ENCODE results near the gene TRIM39. TPM values are rescaled to one million over a fixed set of nuclear protein-coding genes. Genes with fewer than 3 reads are reported as not detected.

The TRIM39 gene
- polyA plus RNA-seq, 1 of the 3 experiments (the other 2 are of a cell fraction), result 6.5 TPM

GRCh38 chr6:30344868-30345671 lies 18.3 kb downstream of the TRIM39 start, which contains the start of gene RPP21:
Gene RPP21 (plus strand): TSS chr6:30345156. CDS start chr6:30345172, 16 bp downstream.
- DNase-seq, result peak; percentile 97
- peak within 1 kb of the TSS; percentile 68 to 84; a peak in 3 of 4 replicates for H3K27ac ChIP-seq (ENCODE audit: low read depth in 2 of 2, low read length in 1 of 2)
- H3K27me3 ChIP-seq (ENCODE audit: insufficient read depth), result no peaks in the 10 kb centered on the region
- peak within 1 kb of the TSS; percentile 84 for H3K4me2 ChIP-seq
- H3K4me3 ChIP-seq (ENCODE audit: low read depth in 2 of 2, low read length in 1 of 2), result peak within 1 kb of the TSS; percentile 90 to 91
- POLR2A ChIA-PET, result interaction anchor here (0.6 kb wide), 1 partner anchor 132 kb away, joined by 3 read pairs; the partner anchor contains the start of gene TRIM26
- CTCF ChIA-PET, result interaction anchor here (1.4 kb wide), 1 partner anchor 196 kb away, joined by 4 read pairs; no protein-coding TSS in a partner anchor
- no peaks in the 10 kb centered on the region for H4K20me1 ChIP-seq (ENCODE audit: insufficient read depth)
- TF ChIP-seq EZH2phosphoT487 (IDR thresholded peaks at IDR 0.05; ENCODE audit: borderline replicate concordance, low read depth) (no peak), CHD2 (IDR thresholded peaks at IDR 0.05; ENCODE audit: low read length, partially characterized antibody) (peak; percentile 84), ELF1 (IDR thresholded peaks at IDR 0.05) (peak; percentile 66; the same call in 1 of the 2 replicates), MAX (IDR thresholded peaks at IDR 0.05; ENCODE audit: low read depth) (0 out of 2 replicates have a peak, but pooled peaks have one; percentile 17), IRF3 (IDR thresholded peaks at IDR 0.05; ENCODE audit: low read depth, low read length) (no peak), REST (IDR thresholded peaks at IDR 0.05; ENCODE audit: low read depth, low read length) (no peak), POLR2AphosphoS5 (IDR thresholded peaks at IDR 0.05; ENCODE audit: low read depth, low read length) (peak; percentile 90), MXI1 (IDR thresholded peaks at IDR 0.05; ENCODE audit: low read depth, low read length) (0 out of 2 replicates have a peak, but pooled peaks have one; percentile 22), GATA2 (CRISPR knock-in tag; IDR thresholded peaks at IDR 0.05) (no peak), TCF12 (IDR thresholded peaks at IDR 0.05) (no peak), GABPA (IDR thresholded peaks at IDR 0.05; ENCODE audit: low read depth) (no peak), TAF1 (IDR thresholded peaks at IDR 0.05; ENCODE audit: borderline replicate concordance, low read depth, low read length) (peak; percentile 74), ZBTB33 (IDR thresholded peaks at IDR 0.05; ENCODE audit: borderline replicate concordance, low read depth) (peak; percentile 89), MEF2A (IDR thresholded peaks at IDR 0.05; ENCODE audit: borderline replicate concordance, low read depth) (no peak), SIN3A (IDR thresholded peaks at IDR 0.05; ENCODE audit: borderline replicate concordance, low read depth, low read length) (peak; percentile 63; the same call in 1 of the 2 replicates), USF1 (IDR thresholded peaks at IDR 0.05; ENCODE audit: borderline replicate concordance, low read depth) (no peak), TEAD4 (IDR thresholded peaks at IDR 0.05; ENCODE audit: borderline replicate concordance, insufficient read depth) (no peak), YY1 (IDR thresholded peaks at IDR 0.05; ENCODE audit: low read depth) (peak; percentile 87; the same call in 1 of the 2 replicates)
- peak within 1 kb of the TSS; percentile 87 for H3K9ac ChIP-seq
- H3K4me1 ChIP-seq (ENCODE audit: control insufficient read depth in 1 of 2, insufficient read depth in 2 of 2, low read depth in 1 of 2, low read length in 1 of 2), result peaks cover 3 to 11% of the 10 kb centered on the region in 2 experiments; a peak in 3 of 4 replicates
- H3F3A ChIP-seq (replicated peaks; ENCODE audit: insufficient read depth), result no peaks in the 10 kb centered on the region
- peaks cover 0 to 25% of the 10 kb centered on the region in 2 experiments for H3K36me3 ChIP-seq (replicated peaks in 1 of 2; ENCODE audit: control insufficient read depth in 1 of 2, insufficient read depth in 2 of 2, low read length in 1 of 2)
- no peaks in the 10 kb centered on the region for H3K9me3 ChIP-seq
- H3K79me2 ChIP-seq (ENCODE audit: insufficient read depth), result peaks cover 7% of the 10 kb centered on the region; the same call in 1 of the 2 replicates
- H2AFZ ChIP-seq (ENCODE audit: low read depth), result peak within 1 kb of the TSS; percentile 84
- no peaks in the 10 kb centered on the region for H3K9me2 ChIP-seq
- WGBS (ENCODE audit: low lambda C conversion rate), result 6% methylated on average over 24 of the region's 64 CpGs

All from SK-N-SH (cell line).